ENCODE data around the gene SCYL1. TPM values are rescaled to one million over a fixed set of nuclear protein-coding genes. Genes with fewer than 3 reads are reported as not detected.

The SCYL1 gene
- total and polyA plus RNA-seq, 2 experiments from 2014 or later: 146 to 168 TPM

DNA sequence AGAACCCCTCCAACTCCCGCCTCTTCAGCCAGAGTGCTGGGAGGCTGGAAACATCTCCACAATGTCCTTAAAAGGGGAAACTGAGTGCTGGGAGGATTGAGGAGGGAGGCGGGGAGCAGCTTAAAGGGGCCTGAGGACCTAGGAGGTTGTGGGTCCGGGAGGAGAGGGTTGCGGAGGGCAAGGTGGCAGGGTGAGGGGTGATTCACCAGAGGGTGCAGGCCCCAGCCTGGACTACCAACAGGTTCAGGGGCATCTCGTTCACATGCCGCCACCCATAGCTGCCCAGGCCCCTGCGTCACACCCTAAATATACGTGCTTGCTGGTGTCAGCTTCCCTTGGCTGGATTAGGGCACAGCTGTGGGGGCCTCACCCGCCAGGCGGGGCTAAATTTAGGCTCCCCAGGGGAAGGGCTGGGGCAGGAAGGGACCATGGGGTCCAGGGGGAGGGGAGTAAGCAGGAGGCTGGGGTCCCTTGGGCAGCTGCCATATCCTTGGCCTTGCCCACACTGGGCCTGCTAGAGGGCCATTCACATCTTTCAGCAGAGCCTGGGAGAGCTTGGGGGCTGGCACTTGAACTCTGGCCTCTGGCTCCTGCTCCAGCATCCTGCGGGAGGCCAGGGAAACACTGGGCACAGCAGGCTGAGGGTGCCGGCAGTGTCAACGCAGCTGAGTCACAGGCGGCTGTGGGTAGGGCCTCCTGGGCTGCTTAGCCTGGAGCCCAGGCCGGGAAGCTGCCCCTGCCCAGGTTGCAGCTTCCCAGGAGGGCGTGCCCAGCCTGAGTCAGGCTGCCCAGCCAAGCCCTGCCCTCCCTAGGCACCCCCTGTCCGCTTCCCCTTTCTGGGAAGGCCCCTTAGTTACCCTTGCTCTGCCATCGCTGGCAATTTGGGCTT lies 52.2 kb downstream of the SCYL1 start:
- H3K36me3 ChIP-seq: no peaks in the 10 kb centered on the region
- peaks cover 15% of the 10 kb centered on the region for H3K4me1 ChIP-seq (ENCODE audit: low read depth)
- no peaks in the 10 kb centered on the region for H3K9me3 ChIP-seq (ENCODE audit: low read depth)
- H3K27me3 ChIP-seq: peaks cover 11% of the 10 kb centered on the region
- no peak overlapping the region for H3K27ac ChIP-seq
- DNase-seq (ENCODE audit: low read depth in 1 of 2, low spot score in 1 of 2): peak in 1 of 2 donors; percentile 51
- TF ChIP-seq, protein P1, sequence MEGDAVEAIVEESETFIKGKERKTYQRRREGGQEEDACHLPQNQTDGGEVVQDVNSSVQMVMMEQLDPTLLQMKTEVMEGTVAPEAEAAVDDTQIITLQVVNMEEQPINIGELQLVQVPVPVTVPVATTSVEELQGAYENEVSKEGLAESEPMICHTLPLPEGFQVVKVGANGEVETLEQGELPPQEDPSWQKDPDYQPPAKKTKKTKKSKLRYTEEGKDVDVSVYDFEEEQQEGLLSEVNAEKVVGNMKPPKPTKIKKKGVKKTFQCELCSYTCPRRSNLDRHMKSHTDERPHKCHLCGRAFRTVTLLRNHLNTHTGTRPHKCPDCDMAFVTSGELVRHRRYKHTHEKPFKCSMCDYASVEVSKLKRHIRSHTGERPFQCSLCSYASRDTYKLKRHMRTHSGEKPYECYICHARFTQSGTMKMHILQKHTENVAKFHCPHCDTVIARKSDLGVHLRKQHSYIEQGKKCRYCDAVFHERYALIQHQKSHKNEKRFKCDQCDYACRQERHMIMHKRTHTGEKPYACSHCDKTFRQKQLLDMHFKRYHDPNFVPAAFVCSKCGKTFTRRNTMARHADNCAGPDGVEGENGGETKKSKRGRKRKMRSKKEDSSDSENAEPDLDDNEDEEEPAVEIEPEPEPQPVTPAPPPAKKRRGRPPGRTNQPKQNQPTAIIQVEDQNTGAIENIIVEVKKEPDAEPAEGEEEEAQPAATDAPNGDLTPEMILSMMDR (IDR thresholded peaks at IDR 0.05; ENCODE audit: low read depth, low read length): no peak
- no peak overlapping the region for H3K4me3 ChIP-seq

DNA sequence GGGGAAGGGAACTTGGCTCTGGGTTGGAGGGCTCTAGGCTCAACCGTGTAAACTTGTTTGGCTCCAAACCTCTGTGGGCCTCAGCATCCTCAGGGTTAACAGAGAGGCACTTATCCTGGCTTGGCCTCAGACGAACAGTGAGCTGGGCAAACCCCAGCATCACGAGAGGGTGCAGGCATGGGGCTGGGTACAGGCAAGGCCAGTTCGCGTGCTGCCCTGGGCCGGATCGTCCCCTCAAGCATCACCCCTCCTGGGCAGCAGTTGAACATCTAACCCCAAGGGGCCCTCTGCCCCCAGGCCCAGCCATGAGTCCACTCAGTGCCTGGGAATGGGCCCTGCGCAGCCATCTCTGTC lies 52.9 kb downstream of the SCYL1 start:
- H3K27ac ChIP-seq: no peak overlapping the region
- H3K9me3 ChIP-seq (ENCODE audit: low read depth): no peaks in the 10 kb centered on the region
- H3K36me3 ChIP-seq: no peaks in the 10 kb centered on the region
- H3K27me3 ChIP-seq: peaks cover 17% of the 10 kb centered on the region
- TF ChIP-seq, protein P1 (IDR thresholded peaks at IDR 0.05; ENCODE audit: low read depth, low read length): no peak
- DNase-seq (ENCODE audit: low read depth in 1 of 2, low spot score in 1 of 2): no peak
- H3K4me3 ChIP-seq: no peak overlapping the region
- H3K4me1 ChIP-seq (ENCODE audit: low read depth): peaks cover 15% of the 10 kb centered on the region

DNA sequence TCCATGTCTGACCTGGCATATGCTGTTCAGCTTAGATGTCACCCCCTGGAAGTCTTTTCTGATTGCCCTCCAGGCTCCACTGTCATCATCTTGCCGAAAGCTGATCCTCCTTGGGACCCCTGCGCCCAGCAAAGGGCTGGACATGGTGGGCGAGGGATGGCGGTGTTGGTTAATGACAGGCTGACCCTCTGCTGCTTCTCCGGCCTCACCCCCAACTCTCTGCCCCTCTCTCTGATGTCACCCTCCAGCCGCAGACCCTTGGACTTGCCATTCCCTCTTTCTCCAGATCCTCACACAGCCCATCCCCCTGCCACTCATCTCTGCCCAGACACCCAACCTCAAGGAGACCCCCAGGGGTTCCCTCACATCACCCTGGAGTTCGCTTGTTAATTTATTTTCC lies 53.3 kb downstream of the SCYL1 start:
- no peak overlapping the region for H3K27ac ChIP-seq
- H3K4me1 ChIP-seq (ENCODE audit: low read depth): peaks cover 15% of the 10 kb centered on the region
- TF ChIP-seq, protein P1 (IDR thresholded peaks at IDR 0.05; ENCODE audit: low read depth, low read length): no peak
- H3K27me3 ChIP-seq: peaks cover 21% of the 10 kb centered on the region
- H3K4me3 ChIP-seq: no peak overlapping the region
- H3K36me3 ChIP-seq: no peaks in the 10 kb centered on the region
- DNase-seq (ENCODE audit: low read depth in 1 of 2, low spot score in 1 of 2): no peak
- H3K9me3 ChIP-seq (ENCODE audit: low read depth): no peaks in the 10 kb centered on the region

DNA sequence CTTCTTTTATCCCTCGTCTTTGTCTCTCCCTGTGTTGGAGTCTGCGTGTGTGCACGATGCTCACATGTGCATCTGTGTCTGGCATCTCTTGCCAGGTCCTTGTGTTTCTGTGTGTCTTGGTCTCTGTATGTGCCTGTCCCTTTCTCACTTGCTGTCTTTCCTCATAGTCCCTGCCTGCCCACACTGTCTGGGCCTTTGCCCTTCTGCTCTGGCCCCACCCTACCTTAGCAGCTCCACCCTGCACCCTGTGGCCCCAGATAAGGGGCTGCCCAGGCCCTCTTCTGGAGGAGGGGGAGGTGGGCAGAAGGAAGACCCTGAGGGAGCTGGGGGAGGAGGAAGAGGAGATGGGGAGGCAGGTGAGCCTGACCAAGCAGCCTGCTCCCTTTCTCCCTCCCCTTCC lies 53.8 kb downstream of the SCYL1 start:
- H3K4me3 ChIP-seq: no peak overlapping the region
- no peak overlapping the region for H3K27ac ChIP-seq
- H3K4me1 ChIP-seq (ENCODE audit: low read depth): peaks cover 15% of the 10 kb centered on the region
- H3K36me3 ChIP-seq: no peaks in the 10 kb centered on the region
- TF ChIP-seq, protein P1 (IDR thresholded peaks at IDR 0.05; ENCODE audit: low read depth, low read length): no peak
- no peaks in the 10 kb centered on the region for H3K9me3 ChIP-seq (ENCODE audit: low read depth)
- peaks cover 27% of the 10 kb centered on the region for H3K27me3 ChIP-seq
- DNase-seq (ENCODE audit: low read depth in 1 of 2, low spot score in 1 of 2): no peak

DNA sequence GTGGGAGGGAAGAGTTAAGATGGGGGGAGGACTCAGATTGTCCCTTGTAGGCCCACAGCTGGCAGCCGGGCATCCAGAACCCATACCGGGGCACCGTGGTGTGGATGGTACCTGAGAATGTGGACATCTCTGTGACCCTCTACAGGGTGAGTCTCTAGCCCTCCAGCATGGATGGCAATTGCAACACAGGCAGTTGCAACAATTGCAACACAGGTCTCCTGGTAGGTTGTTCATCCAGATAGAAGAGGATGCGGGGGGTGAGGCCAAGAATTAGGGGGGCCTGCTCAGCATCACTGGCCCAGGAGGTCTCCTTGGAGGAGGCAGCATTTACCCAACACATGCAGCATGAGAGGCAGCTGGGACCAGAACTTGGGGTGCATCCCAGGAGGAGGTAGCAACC lies 54.4 kb downstream of the SCYL1 start:
- Histone ChIP-seq H3K9me3 (ENCODE audit: low read depth) (no peaks in the 10 kb centered on the region), H3K27me3 (peaks cover 33% of the 10 kb centered on the region), H3K27ac (no peak overlapping the region), H3K4me3 (no peak overlapping the region), H3K4me1 (ENCODE audit: low read depth) (peaks cover 13% of the 10 kb centered on the region), H3K36me3 (no peaks in the 10 kb centered on the region)
- TF ChIP-seq, protein P1 (IDR thresholded peaks at IDR 0.05; ENCODE audit: low read depth, low read length): no peak
- no peak for DNase-seq (ENCODE audit: low read depth in 1 of 2, low spot score in 1 of 2)
